Esophagus muscularis mucosa (tissue), 4 donors: ENCODE measurements around the gene SPATA46. TPM values are rescaled to one million over a fixed set of nuclear protein-coding genes. Genes with fewer than 3 reads are reported as not detected.

Experiments used
- DNase-seq: peaks from one replicate; pipeline ENCODE4 v3.0.0-alpha.2; 2017; ENCODE audit errors: extremely low spot score
- H3K27ac ChIP-seq, 4 donors: fragments of 200-600 bp; sonication (generic); replicated peaks in 1 of 4; 1 replicate in 3 of 4; 2 replicates in 1 of 4; pipeline ENCODE4 v1.5.1; 2016 to 2019; ENCODE audit warnings: mild to moderate bottlenecking in 1 of 4
- H3K27me3 ChIP-seq, 4 donors: fragments of 200-600 bp; sonication (generic); one replicate each; pipeline versions ENCODE4 v1.5.1 to v1.6.0; 2016 to 2019
- H3K36me3 ChIP-seq, 4 donors: fragments of 200-600 bp; sonication (generic); one replicate each; pipeline ENCODE4 v1.5.1; 2016 to 2019
- H3K4me1 ChIP-seq, 4 donors: fragments of 200-600 bp; sonication (generic); one replicate each; pipeline ENCODE4 v1.5.1; 2016 to 2019
- H3K4me3 ChIP-seq, 4 donors: fragments of 200-600 bp; sonication (generic); 1 replicate in 2 of 4; 2 replicates in 2 of 4; pipeline ENCODE4 v1.5.1; 2016 to 2019; ENCODE audit warnings: mild to moderate bottlenecking in 4 of 4, moderate library complexity in 1 of 4
- H3K9me3 ChIP-seq, 4 donors: fragments of 200-600 bp; sonication (generic); 1 replicate in 3 of 4; 2 replicates in 1 of 4; pipeline ENCODE4 v1.5.1; 2016 to 2019
- CTCF ChIP-seq, 3 experiments: fragments of 200-600 bp in 2 of 3; fragments of 450-650 bp in 1 of 3; sonication (generic) in 2 of 3; IDR thresholded peaks; one replicate each; pipeline ENCODE4 v1.5.1; 2017 to 2019; ENCODE audit warnings: antibody characterized with exemption in 3 of 3, mild to moderate bottlenecking in 2 of 3, moderate library complexity in 1 of 3
- EP300 ChIP-seq: sonication (generic); formaldehyde crosslinking; IDR thresholded peaks from one replicate; pipeline ENCODE4 v1.6.1; 2017; ENCODE audit warnings: antibody characterized with exemption
- POLR2A ChIP-seq: fragments of 450-650 bp; IDR thresholded peaks from one replicate; pipeline ENCODE4 v1.6.1; 2017; ENCODE audit warnings: antibody characterized with exemption, moderate library complexity, mild to moderate bottlenecking, low read depth
- POLR2AphosphoS5 ChIP-seq, 2 donors: sonication (generic); formaldehyde crosslinking; IDR thresholded peaks; one replicate each; pipeline ENCODE4 v1.6.1; 2017; ENCODE audit warnings: antibody characterized with exemption in 2 of 2
- WGBS: methylation state at CpG from one replicate; pipeline ENCODE4 v1.1.5; 2018; 5-methylcytosine and 5-hydroxymethylcytosine counted together
- intact Hi-C: fragments of 100-400 bp; cut with DNase I; formaldehyde crosslinking; loops from one replicate; pipeline ENCODE4 v1.15.1; 2023
- total RNA-seq, 4 donors: library from RNA; depleted of rRNA; stranded (reverse); fragments of >200 nt; gene quantifications; one replicate each; pipeline versions ENCODE4 v1.1.0 to v1.2.1, GENCODE V29; 2016

Gene SPATA46
- total RNA-seq, 4 donors from 2014 or later: not detected

DNA sequence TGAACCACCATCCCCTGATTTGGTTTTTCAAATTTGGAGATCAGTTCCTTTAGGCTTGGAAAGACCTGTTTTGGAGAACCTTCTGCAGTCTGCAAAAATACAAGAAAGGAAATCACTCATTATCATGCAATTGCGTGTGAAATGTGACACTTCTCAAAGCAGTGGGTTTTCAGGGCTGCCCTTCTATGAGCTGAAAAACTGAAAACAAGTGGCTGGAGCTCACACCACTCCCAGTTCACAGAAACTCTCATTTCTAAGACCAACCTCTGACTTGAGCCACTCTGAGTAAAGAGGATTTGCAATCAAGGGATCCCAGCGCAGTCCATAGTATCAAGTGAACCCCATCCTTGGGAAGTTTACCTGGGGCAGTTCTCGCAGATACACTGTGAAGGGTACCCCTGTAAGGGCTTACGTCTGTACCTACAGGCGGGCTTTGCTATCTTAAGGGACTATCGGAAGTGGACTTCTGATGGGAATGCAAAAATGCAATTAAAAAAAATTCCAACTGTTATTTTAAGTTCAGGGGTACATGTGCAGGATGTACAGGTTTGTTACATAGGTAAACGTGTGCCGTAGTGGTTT is 22.4 kb upstream of the SPATA46 start:
- peaks cover 0 to 42% (median 0%) of the 10 kb centered on the region in 4 donors for H3K27me3 ChIP-seq
- 88% methylated on average over 8 of the region's 8 CpGs for WGBS
- no peaks in the 10 kb centered on the region for H3K4me1 ChIP-seq
- H3K4me3 ChIP-seq: no peak overlapping the region
- intact Hi-C loops: no loop called here
- no peak for DNase-seq
- H3K27ac ChIP-seq: no peak overlapping the region
- H3K9me3 ChIP-seq: no peaks in the 10 kb centered on the region
- TF ChIP-seq CTCF (IDR thresholded peaks at IDR 0.05): no peak
- no peak for TF ChIP-seq EP300
- no peak for TF ChIP-seq POLR2A
- no peak for TF ChIP-seq POLR2AphosphoS5 (IDR thresholded peaks at IDR 0.05)
- H3K36me3 ChIP-seq: no peaks in the 10 kb centered on the region

DNA sequence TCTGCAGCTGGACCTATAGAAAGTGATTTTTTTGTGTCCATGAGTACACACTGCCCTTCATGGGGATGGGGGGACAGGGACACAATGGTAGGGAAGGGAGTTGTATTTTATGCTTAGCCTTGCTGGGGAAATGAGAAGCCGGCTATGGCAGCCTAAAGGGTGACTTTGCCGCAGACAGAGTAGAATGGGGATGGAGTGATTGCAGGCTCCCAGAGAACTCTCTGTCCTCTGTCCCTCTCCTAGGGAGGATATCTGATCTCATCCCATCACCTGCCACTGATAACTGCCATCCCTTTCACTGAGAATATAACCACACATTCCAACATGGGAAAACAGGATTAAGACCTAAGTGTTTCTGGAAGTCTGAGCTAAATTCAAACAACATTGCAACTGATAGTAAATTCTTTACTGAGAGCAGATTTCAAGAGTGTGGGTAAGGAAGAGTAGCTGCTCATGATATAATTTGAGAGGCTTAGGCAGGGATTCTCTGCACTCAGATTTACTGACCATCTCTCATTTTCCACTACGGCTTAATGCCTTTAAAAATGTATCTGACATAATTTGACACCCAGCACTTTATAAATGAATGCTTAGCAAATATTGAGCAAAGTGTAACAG is 21.4 kb upstream of the SPATA46 start:
- Histone ChIP-seq H3K4me1 (no peaks in the 10 kb centered on the region), H3K36me3 (no peaks in the 10 kb centered on the region), H3K27me3 (peaks cover 0 to 45% (median 0%) of the 10 kb centered on the region in 4 donors), H3K27ac (no peak overlapping the region), H3K9me3 (no peaks in the 10 kb centered on the region), H3K4me3 (no peak overlapping the region)
- intact Hi-C loops: no loop called here
- WGBS: 63% methylated on average over 3 of the region's 3 CpGs
- no peak for DNase-seq
- TF ChIP-seq EP300 (no peak), POLR2A (no peak), CTCF (IDR thresholded peaks at IDR 0.05) (no peak), POLR2AphosphoS5 (IDR thresholded peaks at IDR 0.05) (no peak)

GRCh38 chr1:162397039-162397448 is 20.4 kb upstream of the SPATA46 start:
- TF ChIP-seq EP300: no peak
- no peak for TF ChIP-seq CTCF (IDR thresholded peaks at IDR 0.05)
- TF ChIP-seq POLR2A: no peak
- TF ChIP-seq POLR2AphosphoS5 (IDR thresholded peaks at IDR 0.05): no peak
- no peak for DNase-seq
- H3K36me3 ChIP-seq: no peaks in the 10 kb centered on the region
- no peaks in the 10 kb centered on the region for H3K9me3 ChIP-seq
- intact Hi-C loops: no loop called here
- H3K27me3 ChIP-seq: peaks cover 0 to 45% (median 0%) of the 10 kb centered on the region in 4 donors
- H3K4me1 ChIP-seq: peaks cover 0 to 1% (median 0%) of the 10 kb centered on the region in 4 donors
- 96% methylated on average over 3 of the region's 3 CpGs for WGBS
- no peak overlapping the region for H3K4me3 ChIP-seq
- H3K27ac ChIP-seq: no peak overlapping the region

GRCh38 chr1:162396201-162396906 is 19.7 kb upstream of the SPATA46 start:
- no peak for DNase-seq
- intact Hi-C loops: no loop called here
- Histone ChIP-seq H3K4me1 (peaks cover 0 to 6% (median 2%) of the 10 kb centered on the region in 4 donors), H3K4me3 (no peak overlapping the region), H3K9me3 (no peaks in the 10 kb centered on the region), H3K36me3 (no peaks in the 10 kb centered on the region), H3K27ac (no peak overlapping the region), H3K27me3 (peaks cover 0 to 45% (median 0%) of the 10 kb centered on the region in 4 donors)
- TF ChIP-seq POLR2AphosphoS5 (IDR thresholded peaks at IDR 0.05) (no peak), POLR2A (no peak), CTCF (IDR thresholded peaks at IDR 0.05) (no peak), EP300 (no peak)
- 93% methylated on average over 3 of the region's 3 CpGs for WGBS
